RPMI7951 (cell line): ENCODE measurements around the gene GAGE10. TPM values are rescaled to one million over a fixed set of nuclear protein-coding genes. Genes with fewer than 3 reads are reported as not detected.
A peak's percentile ranks its signal among the peaks of the same experiment; 100 is the strongest.

Experiments used
- DNase-seq: peaks from one replicate; pipeline ENCODE4 v3.0.0-alpha.2; 2012; ENCODE audit warnings: low read depth
- total RNA-seq: library from RNA; depleted of rRNA; stranded (reverse); fragments of >200 nt; shearing (Covaris generic); gene quantifications from 2 replicates; pipeline ENCODE4 v1.2.3, GENCODE V29; 2014; rRNA removed

Gene GAGE10
- not detected in 2 replicates for total RNA-seq

- DNase-seq: no peak
Observed at GRCh38 chrX:49303346-49303745, at the start of gene GAGE10. Gene GAGE10, plus strand, starts transcription at chrX:49303646. Its CDS starts 1,214 bp downstream, at chrX:49304860.

- no peak for DNase-seq
Observed at GRCh38 chrX:49254639-49255038, 48.8 kb upstream of the GAGE10 start.

GRCh38 chrX:49256268-49256995 lies 47.0 kb upstream of the GAGE10 start:
- DNase-seq: no peak

- no peak for DNase-seq
Observed at GRCh38 chrX:49257074-49257790, 46.2 kb upstream of the GAGE10 start.

- no peak for DNase-seq
Observed at GRCh38 chrX:49257846-49258748, 45.3 kb upstream of the GAGE10 start.

GRCh38 chrX:49258749-49259124 lies 44.7 kb upstream of the GAGE10 start:
- no peak for DNase-seq

DNA sequence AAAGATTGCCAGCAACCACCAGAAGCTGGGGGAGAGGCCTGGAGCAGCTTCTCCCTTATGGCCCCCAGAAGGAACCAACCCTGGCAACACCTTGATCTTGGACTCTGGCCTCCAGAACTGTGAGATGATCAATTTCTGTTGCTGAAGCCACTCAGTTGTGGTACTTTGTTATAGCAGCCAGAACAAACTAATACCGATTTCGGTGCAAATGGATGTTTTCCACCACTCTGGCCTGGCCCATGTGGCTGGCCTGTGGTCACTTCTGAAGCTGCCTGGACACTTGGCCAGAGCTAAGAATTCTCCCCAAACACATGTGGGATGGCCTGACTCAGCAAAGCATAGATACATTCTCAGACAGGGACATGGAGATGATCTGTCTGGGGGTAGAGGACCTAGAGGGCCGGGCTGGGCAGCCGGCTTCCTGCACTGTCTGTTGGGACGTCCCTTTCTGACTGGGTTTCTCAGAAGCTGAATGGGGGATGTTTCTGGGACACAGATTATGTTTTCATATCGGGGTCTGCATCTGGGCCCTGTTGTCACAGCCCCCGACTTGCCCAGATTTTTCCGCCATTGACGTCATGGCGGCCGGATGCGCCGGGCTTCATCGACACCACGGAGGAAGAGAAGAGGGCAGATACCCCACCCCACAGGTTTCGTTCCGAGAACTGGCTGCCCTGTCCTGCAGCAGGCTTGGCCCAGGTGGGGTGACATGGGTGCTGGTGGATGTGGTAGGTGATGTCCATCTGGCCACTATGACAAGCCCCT lies 43.0 kb upstream of the GAGE10 start:
- no peak for DNase-seq

DNA sequence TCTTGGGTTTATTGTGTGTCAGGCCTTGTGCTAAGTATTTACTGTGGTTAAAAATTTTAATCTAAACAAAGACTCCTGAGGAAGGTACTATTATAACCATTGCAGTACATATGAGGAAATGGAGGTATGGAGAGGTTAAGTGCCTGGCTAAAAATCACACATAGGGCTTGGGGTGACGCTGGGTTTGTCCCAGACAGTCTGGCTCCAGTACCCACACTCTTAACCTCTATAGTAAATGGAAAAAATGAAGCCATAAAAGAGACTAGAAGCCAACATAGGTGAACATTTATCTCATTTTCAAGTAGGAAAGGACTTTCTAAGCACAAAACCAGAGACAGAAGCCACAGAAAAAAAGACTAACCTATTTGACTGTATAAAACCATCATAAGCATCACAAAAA lies 40.8 kb upstream of the GAGE10 start:
- no peak for DNase-seq

DNA sequence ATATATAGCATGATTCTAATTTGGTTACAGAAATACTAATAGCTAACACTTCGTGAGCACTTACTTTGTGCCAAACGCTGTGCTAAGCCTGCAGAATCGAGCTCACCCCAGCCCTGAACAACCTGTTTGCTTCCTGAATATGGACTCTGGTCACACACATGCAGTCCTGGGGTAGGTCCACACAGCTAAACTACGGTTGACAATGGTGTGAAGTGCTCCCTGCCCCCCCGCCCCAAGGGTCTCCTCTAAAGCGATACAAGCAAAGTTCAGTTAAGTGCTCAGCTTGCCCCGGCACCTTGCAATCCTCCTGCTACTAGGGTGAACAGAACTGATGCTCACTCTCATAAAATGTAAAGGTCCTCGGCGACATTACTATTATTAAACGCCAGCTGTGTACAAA lies 39.8 kb upstream of the GAGE10 start:
- no peak for DNase-seq

DNA sequence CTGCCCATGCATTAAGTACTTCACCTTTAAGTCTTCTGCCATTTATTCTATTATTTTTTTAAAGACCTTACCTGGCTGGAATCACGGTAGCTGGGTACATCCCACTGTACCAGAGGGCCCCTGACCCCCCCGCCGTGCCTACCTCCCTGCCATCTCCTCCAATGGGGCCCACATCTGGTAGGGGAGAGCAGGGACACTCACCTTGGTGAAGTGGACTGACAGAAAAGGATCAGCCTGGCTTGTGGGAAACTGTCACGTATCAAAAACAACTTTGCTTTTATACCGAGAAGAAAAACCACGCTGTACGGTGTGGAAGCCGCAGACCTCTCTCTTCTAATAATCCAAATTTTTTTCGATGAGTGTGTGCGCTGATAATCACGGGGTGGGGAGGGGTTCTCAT lies 39.0 kb upstream of the GAGE10 start, which contains the start of gene FOXP3:
Gene FOXP3, minus strand, starts transcription at position 251 of the 400 bp plus-strand sequence. CDS start 6,205 bp downstream, outside the sequence.
- DNase-seq: no peak

GRCh38 chrX:49266523-49267445 lies 36.7 kb upstream of the GAGE10 start:
- DNase-seq: no peak

DNA sequence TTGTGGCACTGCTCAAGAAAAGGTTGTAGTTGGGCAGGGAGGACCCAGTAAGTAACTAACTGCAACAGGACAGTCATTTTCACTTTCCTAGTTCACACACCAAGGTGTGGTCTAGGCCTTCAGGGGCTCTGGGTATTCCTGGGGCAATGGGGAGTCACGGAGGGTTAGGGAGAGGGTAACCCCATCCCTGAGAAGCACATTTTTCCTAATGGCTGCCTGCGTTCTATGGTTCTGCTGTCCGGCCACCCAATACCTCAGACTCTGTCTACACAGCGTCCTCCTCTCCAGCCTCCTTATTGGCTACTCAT lies 34.8 kb upstream of the GAGE10 start:
- DNase-seq: no peak

DNA sequence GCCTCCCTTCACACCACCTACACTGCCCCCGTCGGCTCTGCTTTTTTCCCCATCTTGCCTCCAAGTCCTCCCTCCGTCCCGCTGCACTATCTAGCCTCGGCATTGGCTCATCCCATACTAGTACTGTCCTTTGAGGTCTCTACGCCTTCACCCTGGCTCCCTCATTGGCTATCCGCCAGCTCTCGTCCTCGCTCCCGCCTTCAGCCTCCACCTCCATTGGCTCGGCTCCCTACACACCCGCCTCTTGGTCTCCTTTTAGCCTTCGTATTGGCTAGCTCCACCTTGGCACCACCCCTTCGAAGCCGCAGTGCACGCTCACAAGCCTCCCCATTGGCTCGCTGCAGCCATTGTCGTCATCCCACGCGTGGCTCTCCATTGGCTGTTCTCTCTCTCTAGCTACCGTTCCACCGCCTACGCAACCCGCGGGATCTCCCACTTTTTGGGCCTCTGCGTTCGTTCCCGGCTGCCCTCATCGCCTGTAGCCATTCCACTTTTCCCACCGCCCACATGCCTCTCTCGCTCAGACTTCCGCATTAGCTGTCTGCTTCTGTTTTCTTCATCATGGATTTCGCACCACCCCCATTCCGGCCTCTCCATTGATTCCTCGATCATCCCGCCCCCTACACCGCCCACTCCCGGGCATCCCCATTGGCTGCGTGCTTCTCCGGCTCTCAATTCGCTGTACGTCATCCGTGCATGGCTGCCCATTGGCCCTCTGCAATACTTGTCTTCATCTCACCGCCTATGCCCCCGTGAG lies 34.3 kb upstream of the GAGE10 start:
- peak; percentile 99 for DNase-seq

DNA sequence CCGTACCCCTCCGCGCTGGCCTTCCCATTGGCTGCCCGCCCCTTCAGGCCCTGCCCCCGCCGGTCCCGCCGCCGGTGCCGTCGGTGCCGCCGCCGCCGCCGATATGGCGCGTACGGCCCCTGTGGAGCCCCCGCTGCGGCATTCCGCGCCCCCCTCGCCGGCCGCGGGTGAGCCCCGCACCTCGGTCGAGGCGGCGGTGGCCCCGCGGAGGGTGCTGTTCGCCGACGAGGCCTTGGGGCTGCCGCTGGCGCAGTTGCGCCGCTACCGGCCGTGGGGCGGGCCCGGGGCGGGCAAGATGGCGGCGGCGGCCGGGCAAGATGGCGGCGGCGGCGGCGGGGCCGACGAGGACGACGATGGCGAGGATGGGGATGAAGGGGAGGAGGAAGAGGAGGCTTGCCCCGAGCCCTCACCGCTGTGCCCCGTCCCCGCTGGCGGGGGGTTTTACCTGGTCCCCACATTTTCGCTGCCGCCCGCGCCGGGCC lies 33.6 kb upstream of the GAGE10 start, which contains the start of gene PPP1R3F:
Gene PPP1R3F, plus strand, starts transcription at position 27 of the 482 bp plus-strand sequence. Its CDS starts 77 bp downstream, at position 104.
- DNase-seq: no peak

GRCh38 chrX:49270249-49270921 lies 33.1 kb upstream of the GAGE10 start:
- no peak for DNase-seq

GRCh38 chrX:49271341-49271740 lies 32.1 kb upstream of the GAGE10 start:
- DNase-seq: no peak

- no peak for DNase-seq
Observed at GRCh38 chrX:49272421-49272820, 31.0 kb upstream of the GAGE10 start.

DNA sequence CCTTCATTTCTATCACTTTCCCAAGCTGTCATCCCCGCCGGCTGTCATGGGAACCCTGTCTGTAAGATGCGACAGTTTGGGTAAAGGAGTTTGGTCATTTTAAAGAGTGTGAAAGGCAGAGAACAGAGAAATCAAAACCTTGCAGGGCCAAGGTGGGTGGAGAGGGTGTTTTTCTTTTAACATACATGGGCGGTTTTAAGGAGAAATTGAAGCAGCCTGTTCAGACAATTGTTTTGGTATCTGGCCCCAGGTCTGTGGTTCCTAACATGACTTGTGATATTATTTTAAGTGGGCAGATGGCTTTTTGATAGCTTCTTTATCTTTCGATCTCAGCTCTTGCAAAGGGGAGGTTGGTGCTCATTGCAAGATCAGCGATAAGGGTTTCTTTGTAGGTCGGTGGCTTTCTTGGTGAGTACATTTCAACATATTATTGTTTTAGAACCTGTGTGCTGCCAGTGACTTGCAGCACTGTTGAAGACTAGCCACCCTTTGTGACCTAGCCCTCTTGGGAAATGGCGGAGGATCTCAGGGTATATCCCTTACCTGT lies 30.2 kb upstream of the GAGE10 start:
- no peak for DNase-seq

DNA sequence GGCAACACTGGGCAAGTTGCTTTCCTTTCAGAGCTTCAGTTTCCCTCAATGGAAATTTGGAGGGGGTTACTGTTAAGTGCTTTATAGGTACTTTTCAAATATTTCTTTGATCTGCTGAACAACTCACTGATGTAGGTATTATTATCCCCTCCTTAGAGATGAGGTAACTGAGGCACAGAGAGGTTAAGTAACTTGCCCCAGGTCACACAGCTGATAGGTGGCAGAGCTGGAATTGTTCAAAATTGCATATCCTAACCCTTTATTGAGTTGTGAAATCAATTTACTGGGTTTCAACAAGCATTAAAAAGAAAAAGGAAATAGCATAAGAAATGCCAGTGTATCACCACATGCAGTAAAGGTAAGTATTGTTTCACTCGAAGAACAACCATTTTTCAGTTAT lies 27.2 kb upstream of the GAGE10 start:
- DNase-seq: no peak
